VCaP (cell line): Measurements from ENCODE around the gene SMIM23.

Experiments
- H3K27ac ChIP-seq: fragments of 450-650 bp; 2 replicates; pipeline ENCODE4 v1.5.1; 2017
- TF ChIP-seq, protein P1 (sequence below): fragments of 450-650 bp; conservative IDR thresholded peaks from 2 replicates; pipeline ENCODE4 v1.5.1; 2017; ENCODE audit warnings: mild to moderate bottlenecking, moderate library complexity

Gene SMIM23

DNA sequence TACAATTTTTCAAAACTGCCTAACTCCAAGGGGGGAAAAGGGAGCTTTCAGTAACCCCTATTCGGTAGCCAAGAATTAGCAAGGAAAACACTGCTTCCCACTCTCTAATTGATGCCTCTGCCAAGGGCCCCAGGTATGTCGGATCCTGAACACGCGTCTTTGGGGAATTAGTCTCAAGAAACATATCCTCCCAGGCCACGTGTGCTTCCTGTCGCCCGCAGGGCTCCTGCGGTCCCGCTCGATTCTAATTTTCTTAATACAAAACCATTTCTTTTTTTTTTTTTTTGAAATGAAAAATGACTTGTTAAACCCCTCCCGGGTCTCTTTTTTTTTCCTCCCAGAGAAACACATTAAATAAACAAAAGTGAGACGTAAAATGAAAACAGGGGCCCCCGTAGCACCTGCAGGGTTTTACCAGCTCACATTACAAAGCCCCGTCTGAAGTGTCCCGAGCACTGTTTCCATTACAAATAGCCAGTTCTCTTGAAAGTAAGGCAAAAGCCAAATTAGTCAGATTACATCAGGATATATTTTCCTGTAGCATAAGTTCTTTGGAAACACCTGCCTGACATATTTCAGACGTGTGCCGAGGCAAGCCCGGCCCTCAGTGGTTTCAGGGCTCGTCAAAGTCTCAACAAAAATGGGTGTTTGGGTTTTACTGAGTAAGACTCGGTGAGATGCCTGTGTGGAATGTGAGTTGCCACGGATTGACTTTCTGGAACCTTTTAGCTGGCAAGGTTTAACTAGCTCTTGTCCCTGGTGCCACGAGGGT, 21.5 kb downstream of the SMIM23 start:
- no peak overlapping the region for H3K27ac ChIP-seq
- TF ChIP-seq, protein P1, sequence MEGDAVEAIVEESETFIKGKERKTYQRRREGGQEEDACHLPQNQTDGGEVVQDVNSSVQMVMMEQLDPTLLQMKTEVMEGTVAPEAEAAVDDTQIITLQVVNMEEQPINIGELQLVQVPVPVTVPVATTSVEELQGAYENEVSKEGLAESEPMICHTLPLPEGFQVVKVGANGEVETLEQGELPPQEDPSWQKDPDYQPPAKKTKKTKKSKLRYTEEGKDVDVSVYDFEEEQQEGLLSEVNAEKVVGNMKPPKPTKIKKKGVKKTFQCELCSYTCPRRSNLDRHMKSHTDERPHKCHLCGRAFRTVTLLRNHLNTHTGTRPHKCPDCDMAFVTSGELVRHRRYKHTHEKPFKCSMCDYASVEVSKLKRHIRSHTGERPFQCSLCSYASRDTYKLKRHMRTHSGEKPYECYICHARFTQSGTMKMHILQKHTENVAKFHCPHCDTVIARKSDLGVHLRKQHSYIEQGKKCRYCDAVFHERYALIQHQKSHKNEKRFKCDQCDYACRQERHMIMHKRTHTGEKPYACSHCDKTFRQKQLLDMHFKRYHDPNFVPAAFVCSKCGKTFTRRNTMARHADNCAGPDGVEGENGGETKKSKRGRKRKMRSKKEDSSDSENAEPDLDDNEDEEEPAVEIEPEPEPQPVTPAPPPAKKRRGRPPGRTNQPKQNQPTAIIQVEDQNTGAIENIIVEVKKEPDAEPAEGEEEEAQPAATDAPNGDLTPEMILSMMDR = no peak

DNA sequence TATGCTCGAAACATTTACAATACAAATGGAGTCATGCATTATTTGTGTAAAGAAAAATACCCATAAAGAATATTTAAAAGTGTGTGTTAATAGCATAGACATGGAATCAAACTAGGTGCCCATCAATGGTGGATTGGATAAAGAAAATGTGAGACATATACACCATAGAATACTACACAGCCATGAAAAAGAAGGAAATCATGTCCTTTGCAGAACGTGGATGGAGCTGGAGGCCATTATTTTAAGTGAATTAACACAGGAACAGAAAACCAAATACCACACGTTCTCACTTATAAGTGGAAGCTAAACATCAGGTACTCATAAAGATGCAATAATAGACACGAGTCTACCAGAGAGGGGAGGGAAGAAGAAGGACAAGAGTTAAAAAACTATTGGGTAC, 22.8 kb downstream of the SMIM23 start:
- TF ChIP-seq, protein P1 = no peak
- H3K27ac ChIP-seq = no peak overlapping the region

DNA sequence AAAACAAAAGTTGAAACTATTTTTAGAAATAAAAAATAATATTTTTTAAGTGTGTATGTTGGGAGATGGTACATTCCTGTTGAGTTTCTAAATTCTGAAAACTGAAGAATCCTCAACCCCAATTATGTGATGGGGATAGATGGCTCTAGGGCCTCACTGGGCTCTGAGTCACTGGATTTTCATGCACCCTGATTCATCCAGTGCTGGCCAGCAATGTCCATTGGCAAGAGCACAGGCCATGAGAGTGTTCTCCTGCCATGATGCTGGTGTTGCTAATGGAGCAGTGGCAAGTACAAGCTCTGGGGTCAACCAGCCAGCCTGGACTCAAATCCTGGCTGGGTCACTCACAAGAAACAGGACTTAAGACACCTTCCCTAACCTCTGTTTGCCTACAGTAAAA, 23.3 kb downstream of the SMIM23 start:
- TF ChIP-seq, protein P1 = no peak
- no peak overlapping the region for H3K27ac ChIP-seq

DNA sequence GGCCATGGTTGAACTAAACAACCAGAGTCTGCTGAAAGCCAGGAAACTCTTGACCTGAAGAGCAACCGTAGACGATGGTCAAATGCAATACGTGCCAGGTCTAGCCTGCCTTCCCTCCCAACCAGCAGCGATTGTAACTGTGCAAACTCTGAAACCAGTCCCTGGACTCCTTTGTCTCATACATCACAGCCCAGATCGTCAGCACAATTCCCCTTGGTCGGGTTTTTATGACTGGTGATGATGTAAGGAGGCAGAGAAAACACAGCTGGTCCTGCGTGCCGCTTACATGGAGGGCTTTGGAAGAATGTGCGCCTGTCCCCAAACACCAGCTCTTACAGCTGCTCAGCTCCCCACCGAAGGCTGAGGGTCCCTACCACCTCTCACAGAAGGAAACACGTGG, 24.6 kb downstream of the SMIM23 start:
- no peak overlapping the region for H3K27ac ChIP-seq
- TF ChIP-seq, protein P1 = no peak

DNA sequence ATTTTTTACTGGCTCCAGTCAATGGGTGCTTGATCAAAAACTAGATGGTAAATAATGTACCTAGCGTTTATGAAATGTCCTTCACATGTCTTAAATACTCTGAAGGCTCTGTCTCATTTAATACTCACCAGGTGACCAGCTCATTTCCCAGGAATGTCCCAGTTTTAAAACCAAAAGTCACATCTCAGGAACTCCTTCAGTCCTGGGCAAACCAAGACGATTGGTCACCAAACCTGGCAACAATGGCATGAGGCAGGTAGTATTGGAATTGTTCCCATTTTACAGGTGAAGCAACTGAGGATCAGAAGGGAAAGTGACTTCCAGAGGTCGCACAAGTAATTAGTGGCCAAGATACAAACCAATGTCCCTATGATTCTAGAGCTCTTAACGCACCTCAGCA, 27.7 kb downstream of the SMIM23 start:
- TF ChIP-seq, protein P1 = no peak
- no peak overlapping the region for H3K27ac ChIP-seq

DNA sequence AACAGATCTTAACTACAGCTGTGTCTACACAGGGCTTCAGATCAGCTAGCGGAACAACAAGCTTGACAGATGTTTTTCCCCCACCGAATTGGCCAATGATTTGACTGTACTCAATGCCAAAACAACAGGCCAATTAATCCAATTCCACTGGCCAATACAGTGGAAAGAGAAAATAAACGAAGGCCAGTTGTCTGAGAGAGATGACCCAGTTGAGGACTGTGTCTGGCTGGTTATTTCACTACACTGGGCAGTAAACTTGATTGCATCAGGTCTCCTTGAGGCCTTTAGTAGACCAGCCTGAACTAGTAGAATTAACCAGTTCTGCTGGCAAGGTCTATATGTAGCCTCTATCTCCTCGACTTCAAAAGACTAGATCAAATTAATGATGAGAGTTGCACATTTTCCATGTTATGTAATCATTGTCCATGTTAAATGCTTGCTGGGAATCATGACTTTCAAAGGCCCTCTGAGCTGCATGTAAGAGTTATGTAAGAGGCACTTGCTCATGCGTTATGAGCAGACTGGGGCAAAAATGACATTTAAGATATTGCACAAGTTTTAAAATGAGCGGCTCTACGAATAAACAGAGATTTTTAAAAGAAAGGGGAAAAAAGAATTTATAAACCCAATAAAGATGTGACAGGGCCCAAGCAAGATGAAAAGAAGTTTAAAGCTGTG, 28.3 kb downstream of the SMIM23 start:
- TF ChIP-seq, protein P1 = no peak
- H3K27ac ChIP-seq = no peak overlapping the region

DNA sequence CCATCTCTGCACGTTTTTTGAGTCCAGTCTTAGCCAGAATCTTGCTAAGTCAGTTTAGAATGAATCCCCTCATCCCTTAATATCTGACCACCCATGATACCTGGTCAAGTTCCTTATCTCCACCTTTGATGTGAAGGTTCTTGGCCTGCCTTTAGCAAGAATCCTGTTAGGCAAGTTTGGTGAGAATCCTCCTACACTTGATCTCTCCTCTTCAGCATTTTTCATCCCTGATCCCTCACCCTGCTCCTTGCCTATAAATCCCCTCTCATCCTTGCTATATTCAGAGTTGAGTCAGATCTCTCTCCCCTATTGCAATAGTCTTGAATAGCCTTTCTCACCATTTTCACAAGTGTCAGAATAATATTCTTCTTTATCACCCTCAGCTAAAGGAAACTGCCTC, 31.0 kb downstream of the SMIM23 start:
- TF ChIP-seq, protein P1 = no peak
- H3K27ac ChIP-seq = no peak overlapping the region
